IMR-90 (cell line): Measurements from ENCODE around the gene UBR1. TPM values are rescaled to one million over a fixed set of nuclear protein-coding genes. Genes with fewer than 3 reads are reported as not detected.

Experiments
- ATAC-seq: fragments of 200-7000 bp; cut with Tn5 transposase; 2 replicates; pipeline ENCODE4 v1.9.1; 2020; ENCODE audit warnings: low read depth, mild to moderate bottlenecking, moderate library complexity
- BruUV-seq: library from RNA; stranded (reverse); fragments of 400-500 nt; replicated peaks from 2 replicates; lab custom pipeline; 2021; lab: Mats Ljungman, UMichigan
- CTCF ChIA-PET: fragments of 300-600 bp; formaldehyde crosslinking; extraction: SDS; loops from one replicate; lab custom pipeline; 2021; ENCODE audit warnings: antibody characterized with exemption; lab: Yijun Ruan, JAX
- POLR2A ChIA-PET: fragments of 300-600 bp; sonication (Branson Sonifier 250); formaldehyde crosslinking; loops from one replicate; lab custom pipeline; 2022; ENCODE audit warnings: antibody characterized with exemption; ENCODE audit not compliant: unreplicated experiment; lab: Charles Lee
- DNase-seq: peaks from one replicate; pipeline ENCODE4 v3.0.0; 2013
- H2AFZ ChIP-seq: replicated peaks from 2 replicates; pipeline ENCODE3; 2013; ENCODE audit warnings: low read length, mild to moderate bottlenecking; ENCODE audit not compliant: poor library complexity
- H2AK5ac ChIP-seq: 2 replicates; pipeline ENCODE4 v1.6.1; 2013; ENCODE audit warnings: low read depth, low read length, inconsistent platforms
- H2AK9ac ChIP-seq: replicated peaks from 2 replicates; pipeline ENCODE3; 2013; ENCODE audit warnings: mild to moderate bottlenecking, low read depth, low read length, moderate library complexity; ENCODE audit not compliant: poor library complexity
- H2BK120ac ChIP-seq: 2 replicates; pipeline ENCODE4 v1.6.1; 2013; ENCODE audit warnings: low read depth, low read length, inconsistent platforms
- H2BK15ac ChIP-seq: 3 replicates; pipeline ENCODE4 v1.6.1; 2013; ENCODE audit warnings: low read depth, low read length, inconsistent platforms
- H2BK20ac ChIP-seq: 2 replicates; pipeline ENCODE4 v1.6.1; 2013; ENCODE audit warnings: low read depth, mild to moderate bottlenecking, inconsistent platforms, low read length, moderate library complexity
- H2BK5ac ChIP-seq: 2 replicates; pipeline ENCODE4 v1.6.1; 2013; ENCODE audit warnings: mild to moderate bottlenecking, low read depth, low read length, inconsistent platforms; ENCODE audit not compliant: poor library complexity, severe bottlenecking
- H3K14ac ChIP-seq: replicated peaks from 2 replicates; pipeline ENCODE4 v1.6.1; 2013; ENCODE audit warnings: low read depth, low read length, inconsistent platforms
- H3K18ac ChIP-seq: 2 replicates; pipeline ENCODE4 v1.6.1; 2013; ENCODE audit warnings: low read depth, low read length, control low read depth
- H3K23ac ChIP-seq: 2 replicates; pipeline ENCODE4 v1.6.1; 2013; ENCODE audit warnings: low read depth, low read length, inconsistent platforms
- H3K27ac ChIP-seq: 2 replicates; pipeline ENCODE4 v1.5.1; 2013; ENCODE audit warnings: mild to moderate bottlenecking, control low read depth, low read length; ENCODE audit not compliant: insufficient read depth
- H3K27me3 ChIP-seq: 2 replicates; pipeline ENCODE4 v1.6.1; 2013; ENCODE audit warnings: low read length; ENCODE audit not compliant: control insufficient read depth, insufficient read depth
- H3K36me3 ChIP-seq: 2 replicates; pipeline ENCODE4 v1.6.1; 2013; ENCODE audit warnings: low read length, mixed read lengths; ENCODE audit not compliant: control insufficient read depth, insufficient read depth
- H3K4ac ChIP-seq: 2 replicates; pipeline ENCODE4 v1.6.1; 2013; ENCODE audit warnings: low read depth, low read length, inconsistent platforms
- H3K4me1 ChIP-seq: 2 replicates; pipeline ENCODE4 v1.6.1; 2013; ENCODE audit warnings: low read length, mixed read lengths; ENCODE audit not compliant: control insufficient read depth, insufficient read depth
- H3K4me2 ChIP-seq: 2 replicates; pipeline ENCODE4 v1.6.1; 2013; ENCODE audit warnings: low read depth, mild to moderate bottlenecking, control low read depth, low read length, moderate library complexity
- H3K4me3 ChIP-seq: 2 replicates; pipeline ENCODE4 v1.5.1; 2013; ENCODE audit warnings: low read depth, mild to moderate bottlenecking, control low read depth, low read length, moderate library complexity; ENCODE audit not compliant: insufficient read depth
- H3K56ac ChIP-seq: 2 replicates; pipeline ENCODE4 v1.6.1; 2013; ENCODE audit warnings: low read length, inconsistent platforms; ENCODE audit not compliant: insufficient read depth; ENCODE audit errors: extremely low read depth
- H3K79me1 ChIP-seq, 2 experiments: 2 replicates each; pipeline ENCODE4 v1.6.1; 2013; ENCODE audit warnings: low read length in 2 of 2, inconsistent platforms in 1 of 2, low read depth in 1 of 2
- H3K9ac ChIP-seq: 2 replicates; pipeline ENCODE4 v1.6.1; 2013; ENCODE audit warnings: low read depth, low read length, control low read depth
- H3K9me1 ChIP-seq: 2 replicates; pipeline ENCODE4 v1.6.1; 2013; ENCODE audit warnings: low read length, inconsistent platforms; ENCODE audit not compliant: insufficient read depth
- H3K9me3 ChIP-seq: 2 replicates; pipeline ENCODE4 v1.6.1; 2013; ENCODE audit warnings: low read length; ENCODE audit not compliant: control insufficient read depth, insufficient read depth
- H4K20me1 ChIP-seq: 2 replicates; pipeline ENCODE4 v1.6.1; 2013; ENCODE audit warnings: low read length, inconsistent platforms; ENCODE audit not compliant: insufficient read depth
- H4K5ac ChIP-seq: 2 replicates; pipeline ENCODE4 v1.6.1; 2013; ENCODE audit warnings: mild to moderate bottlenecking, low read depth, low read length, control low read depth
- H4K8ac ChIP-seq, 2 experiments: 2 replicates each; pipeline ENCODE4 v1.6.1; 2013; ENCODE audit warnings: low read depth in 2 of 2, low read length in 2 of 2, control low read depth in 1 of 2, inconsistent platforms in 1 of 2
- H4K91ac ChIP-seq: 2 replicates; pipeline ENCODE4 v1.6.1; 2013; ENCODE audit warnings: low read depth, low read length, inconsistent platforms; ENCODE audit not compliant: insufficient read depth
- BHLHE40 ChIP-seq: fragments of 150-350 bp; IDR thresholded peaks from 2 replicates; pipeline ENCODE4 v1.6.1; 2016; ENCODE audit warnings: mild to moderate bottlenecking, low read depth, low read length
- CEBPB ChIP-seq: IDR thresholded peaks from 2 replicates; pipeline ENCODE4 v1.6.1; 2012; ENCODE audit warnings: low read depth, low read length, improper control_type of control experiment
- CTCF ChIP-seq: conservative IDR thresholded peaks from 2 replicates; pipeline ENCODE4 v1.5.1; 2012; ENCODE audit warnings: mild to moderate bottlenecking, low read depth, low read length, improper control_type of control experiment
- MAFK ChIP-seq: IDR thresholded peaks from 2 replicates; pipeline ENCODE4 v1.6.1; 2012; ENCODE audit warnings: low read depth, low read length, improper control_type of control experiment
- RCOR1 ChIP-seq: IDR thresholded peaks from 2 replicates; pipeline ENCODE4 v1.6.1; 2012; ENCODE audit warnings: mild to moderate bottlenecking, low read length, improper control_type of control experiment; ENCODE audit not compliant: insufficient replicate concordance
- whole genome bisulfite sequencing, 2 experiments: methylation state at CpG; one replicate each; pipeline versions ENCODE4 v1.1.5 to v1.1.7; 2013; ENCODE audit warnings: missing lambda C conversion rate in 2 of 2; ENCODE audit not compliant: insufficient read length in 1 of 2; ENCODE audit errors: extremely low coverage in 2 of 2; 5-methylcytosine and 5-hydroxymethylcytosine counted together
- dilution Hi-C: fragments of 300-500 bp; cut with HindIII; formaldehyde crosslinking; loops from one replicate; pipeline ENCODE4 v1.14.3; 2018; ENCODE audit warnings: low sequenced_read_pairs; ENCODE audit not compliant: unreplicated experiment
- in situ Hi-C: fragments of 300-500 bp; cut with MboI; formaldehyde crosslinking; loops from 3 replicates; pipeline ENCODE4 v1.14.3; 2019; ENCODE audit warnings: low sequenced_read_pairs, inconsistent platforms, mixed read lengths
- intact Hi-C: fragments of 100-400 bp; cut with micrococcal nuclease; formaldehyde crosslinking; loops from 2 replicates; pipeline ENCODE4 v1.10.0; 2022
- polyA plus RNA-seq, 3 experiments: library from polyadenylated mRNA; depleted of rRNA; stranded (reverse); fragments of >200 nt; gene quantifications; 2 replicates each; pipeline ENCODE4 v1.2.3, GENCODE V29; 2012; ENCODE audit warnings: low replicate concordance in 1 of 3
- total RNA-seq: library from RNA; depleted of rRNA; stranded (reverse); fragments of >200 nt; gene quantifications from 2 replicates; pipeline ENCODE4 v1.2.3, GENCODE V29; 2012

Gene UBR1
- total and polyA plus RNA-seq, 2 of the 4 experiments (the other 2 are of a cell fraction), result 6.5 to 30.1 TPM

GRCh38 chr15:42939841-42940240 is 166.0 kb downstream of the UBR1 start:
- no peak for DNase-seq
- no peak overlapping the region for H3K4me2 ChIP-seq
- CTCF ChIA-PET, result interaction anchor here (1.6 kb wide), 1 partner anchor 13 kb away, joined by 3 read pairs; no protein-coding TSS in a partner anchor
- ATAC-seq, result no peak
- no peak overlapping the region for H2BK120ac ChIP-seq
- no peak overlapping the region for H3K4ac ChIP-seq
- POLR2A ChIA-PET, result no interaction called here
- H2BK15ac ChIP-seq, result no peak overlapping the region
- H2BK5ac ChIP-seq, result no peak overlapping the region
- H4K5ac ChIP-seq, result no peak overlapping the region
- H2AK9ac ChIP-seq, result no peak overlapping the region
- H2AK5ac ChIP-seq, result no peak overlapping the region
- H3K56ac ChIP-seq, result no peak overlapping the region
- BruUV-seq, result no TSS peak
- H3K79me1 ChIP-seq, result no peaks in the 10 kb centered on the region
- H3K9me3 ChIP-seq, result no peaks in the 10 kb centered on the region
- H4K91ac ChIP-seq, result no peak overlapping the region
- no peak overlapping the region for H2BK20ac ChIP-seq
- H3K9me1 ChIP-seq, result peaks cover 7% of the 10 kb centered on the region; the same call in 1 of the 2 replicates
- H3K18ac ChIP-seq, result no peak overlapping the region
- H3K27ac ChIP-seq, result no peak overlapping the region
- in situ Hi-C loops, result no loop called here
- no peak for TF ChIP-seq BHLHE40
- no peak for TF ChIP-seq CEBPB
- TF ChIP-seq RCOR1, result no peak
- no peak for TF ChIP-seq MAFK
- TF ChIP-seq CTCF, result no peak
- no peaks in the 10 kb centered on the region for H3K4me1 ChIP-seq
- no peak overlapping the region for H3K4me3 ChIP-seq
- no peaks in the 10 kb centered on the region for H3K27me3 ChIP-seq
- H4K8ac ChIP-seq, result no peak overlapping the region
- no peaks in the 10 kb centered on the region for H4K20me1 ChIP-seq
- H3K23ac ChIP-seq, result no peak overlapping the region
- intact Hi-C loops, result no loop called here
- 0 out of 2 replicates have a peak, but pooled peaks cover 5% of the 10 kb centered on the region for H3K36me3 ChIP-seq
- no peak overlapping the region for H2AFZ ChIP-seq
- H3K14ac ChIP-seq, result no peak overlapping the region
- WGBS, 2 experiments, result 93% methylated on average over 3 of the region's 8 CpGs; no CpG with 5 or more reads in 1 of the 2 experiments
- dilution Hi-C loops, result no loop called here
- no peak overlapping the region for H3K9ac ChIP-seq
